GM18498 (cell line): Measurements from ENCODE around the gene DST.

Source experiments
- ATAC-seq: cut with Tn5 transposase; IDR thresholded peaks from one replicate; pipeline ENCODE4 v1.9.1; 2021; ENCODE audit warnings: mild to moderate bottlenecking, moderate library complexity; ENCODE audit not compliant: unreplicated experiment

Gene DST

DNA sequence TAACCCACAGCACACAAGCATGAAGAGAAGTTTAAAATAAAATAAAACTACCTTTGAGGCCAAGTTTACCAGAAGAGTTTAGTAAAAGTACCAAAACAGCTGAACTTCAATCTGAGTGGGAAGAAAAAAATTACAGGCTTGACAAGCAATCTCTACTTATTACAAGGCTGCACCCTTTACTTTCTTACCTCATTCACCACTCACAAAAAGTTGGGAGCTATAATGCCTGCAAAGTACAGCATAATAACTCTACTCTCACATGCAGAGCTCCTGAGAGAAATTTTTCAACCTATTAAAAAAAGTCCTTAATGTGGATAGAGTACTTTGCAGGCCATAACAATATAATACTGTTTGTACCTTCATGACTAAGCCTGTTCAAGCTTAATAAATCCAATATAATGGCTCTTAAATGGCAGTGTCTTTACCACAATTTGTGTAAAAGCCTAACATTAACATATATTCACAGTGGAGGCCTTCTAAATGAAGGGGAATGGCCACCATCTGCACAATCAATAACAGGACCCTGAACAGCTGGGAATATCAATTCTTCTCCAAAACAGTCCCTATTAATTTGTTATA lies 103.1 kb downstream of the DST start:
- no peak for ATAC-seq

DNA sequence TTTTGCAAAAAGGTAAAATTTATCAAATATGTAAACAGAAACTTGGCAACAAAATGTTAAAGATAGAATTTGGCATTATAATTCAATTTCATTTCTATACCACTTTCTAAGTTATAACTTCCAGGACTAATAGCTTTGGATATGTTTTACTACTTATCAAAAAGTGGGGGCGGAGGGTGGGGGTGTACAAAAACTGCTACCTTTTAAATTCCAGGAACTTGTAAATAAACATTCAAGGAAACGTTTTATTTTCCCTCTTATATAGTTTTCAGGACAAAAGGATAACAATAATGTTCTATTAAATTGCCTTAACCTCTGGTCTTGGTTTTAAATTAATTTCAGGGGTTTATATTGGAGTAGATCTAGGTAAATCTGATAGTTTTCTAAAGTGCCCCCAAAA lies 103.8 kb downstream of the DST start:
- no peak for ATAC-seq

DNA sequence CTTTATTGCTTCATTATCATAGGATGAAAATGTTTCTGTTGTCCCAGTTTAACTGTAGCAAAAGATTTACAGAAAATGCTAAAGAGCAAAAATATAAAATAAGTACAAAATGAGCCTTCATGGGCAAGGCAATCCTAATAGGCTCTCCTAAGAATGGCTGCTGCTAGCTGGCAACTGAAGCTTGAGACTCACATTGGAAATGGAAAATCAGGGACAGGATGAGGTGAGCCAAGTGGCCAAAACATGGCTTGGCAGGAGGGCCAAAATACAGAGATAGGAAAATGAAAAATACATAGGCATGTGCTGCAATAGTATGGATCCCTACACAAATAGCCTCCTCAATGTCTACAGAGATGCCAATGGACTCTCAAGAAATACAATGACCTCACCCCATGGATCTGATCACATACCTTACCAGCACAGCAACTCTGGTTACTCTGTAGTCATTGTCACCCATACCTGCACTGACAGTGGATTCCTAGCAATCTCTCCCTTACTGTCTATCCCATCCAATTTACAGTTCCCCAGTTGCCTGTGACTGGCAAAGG lies 105.4 kb downstream of the DST start:
- ATAC-seq, result no peak

DNA sequence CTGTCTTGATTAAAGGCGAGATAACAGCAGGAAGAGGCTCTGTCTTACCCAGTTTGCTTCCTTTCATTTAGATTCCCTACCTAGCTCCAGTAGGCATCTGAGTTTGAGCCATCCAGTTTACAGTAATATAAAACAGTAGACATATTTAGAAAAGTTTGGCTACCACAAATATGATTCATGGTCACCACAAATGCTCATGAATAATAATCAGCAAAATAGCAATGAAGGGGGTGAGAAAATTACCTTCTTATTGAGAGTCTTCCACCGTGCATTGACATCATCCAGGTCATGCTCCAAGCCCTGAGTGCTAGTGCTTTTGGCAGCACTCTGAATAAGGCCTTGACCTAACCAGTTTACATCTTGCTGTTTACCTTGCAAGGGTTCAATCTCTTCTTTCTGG lies 106.2 kb downstream of the DST start:
- no peak for ATAC-seq

DNA sequence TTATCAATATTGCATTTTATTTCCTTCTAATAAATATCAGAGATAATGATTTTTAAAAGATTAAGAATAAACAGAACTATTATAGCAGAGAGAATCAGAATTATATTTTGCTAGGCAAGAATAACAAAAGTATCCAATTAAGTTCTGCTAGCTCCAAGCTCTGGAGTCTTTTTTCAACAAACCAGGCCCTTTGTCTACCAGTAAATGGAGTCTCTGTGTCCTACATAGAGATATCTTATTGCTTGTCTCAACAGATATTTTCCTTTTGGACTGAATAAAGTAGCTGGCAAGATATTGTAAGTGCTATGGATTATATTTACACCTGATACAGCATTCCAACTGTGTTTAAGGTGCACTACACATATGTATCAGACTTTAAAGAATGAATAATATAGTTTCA lies 107.1 kb downstream of the DST start:
- no peak for ATAC-seq

DNA sequence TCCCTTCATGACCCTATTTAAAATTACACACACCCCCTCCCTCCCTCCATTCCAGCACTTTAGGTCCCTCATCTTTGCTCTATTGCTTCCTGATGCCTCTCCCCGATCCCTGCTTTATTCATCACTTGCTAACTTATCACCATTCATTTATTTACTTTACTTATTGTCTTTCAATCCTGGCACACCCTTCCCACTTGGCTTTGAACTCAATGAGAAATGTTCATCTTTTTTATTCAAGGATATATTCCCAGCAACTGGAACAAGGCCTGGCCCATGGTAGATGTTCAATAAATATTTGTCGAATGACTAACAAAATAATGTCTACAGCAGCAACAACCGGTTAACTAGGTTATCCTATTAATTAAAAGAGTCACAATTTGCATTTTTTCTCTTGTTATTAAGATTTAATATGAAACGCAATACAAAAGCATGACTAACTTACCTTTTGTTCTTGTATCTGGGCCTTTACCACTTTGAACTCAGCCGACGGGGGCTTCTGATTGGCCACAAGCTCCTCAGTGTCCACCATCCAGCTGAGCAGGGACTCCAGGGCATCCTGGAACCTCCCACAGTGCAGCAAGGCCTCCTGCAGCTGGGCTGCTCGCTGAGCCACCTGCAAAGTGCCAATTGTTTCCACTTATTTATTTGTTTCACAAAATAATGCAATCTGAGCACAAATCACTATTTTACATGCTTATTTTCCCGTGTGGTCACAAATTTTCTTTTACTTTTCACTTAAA lies 107.8 kb downstream of the DST start:
- ATAC-seq, result no peak

DNA sequence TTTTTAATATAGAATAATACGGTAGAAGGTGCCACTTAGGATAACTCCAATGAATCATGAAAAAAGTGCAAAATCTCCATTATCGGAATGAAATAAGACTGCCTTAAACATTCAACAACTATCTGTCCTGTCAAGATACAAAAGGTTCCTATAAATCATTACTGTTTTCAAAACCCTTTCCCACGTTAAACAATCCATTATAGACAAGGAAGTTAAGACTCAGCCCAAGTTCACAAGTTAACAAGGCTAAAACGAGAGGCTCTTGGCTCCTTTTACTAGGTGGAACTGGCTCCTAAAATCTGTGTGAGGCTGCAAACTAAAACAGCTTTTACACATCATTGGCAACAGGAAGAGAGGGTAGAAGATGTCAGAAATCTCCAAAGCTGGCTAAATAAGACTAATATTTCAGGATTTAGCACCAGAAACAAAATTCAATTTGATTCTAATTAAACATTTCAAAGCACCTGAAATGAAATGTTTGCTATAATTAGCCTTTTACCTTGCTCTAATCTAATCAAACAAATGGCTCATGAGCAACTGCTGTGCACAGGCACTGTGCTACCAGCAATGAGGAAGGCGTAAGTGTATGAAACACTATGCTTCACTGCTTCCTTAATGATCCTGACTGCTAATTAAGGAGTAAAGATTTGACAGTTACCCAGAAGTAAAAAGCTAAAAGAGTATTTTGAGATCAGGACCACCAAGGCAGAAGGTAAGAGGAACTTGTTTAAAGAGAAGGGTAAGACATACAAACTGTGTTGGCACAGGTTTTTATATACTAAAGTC lies 109.7 kb downstream of the DST start:
- ATAC-seq, result no peak

DNA sequence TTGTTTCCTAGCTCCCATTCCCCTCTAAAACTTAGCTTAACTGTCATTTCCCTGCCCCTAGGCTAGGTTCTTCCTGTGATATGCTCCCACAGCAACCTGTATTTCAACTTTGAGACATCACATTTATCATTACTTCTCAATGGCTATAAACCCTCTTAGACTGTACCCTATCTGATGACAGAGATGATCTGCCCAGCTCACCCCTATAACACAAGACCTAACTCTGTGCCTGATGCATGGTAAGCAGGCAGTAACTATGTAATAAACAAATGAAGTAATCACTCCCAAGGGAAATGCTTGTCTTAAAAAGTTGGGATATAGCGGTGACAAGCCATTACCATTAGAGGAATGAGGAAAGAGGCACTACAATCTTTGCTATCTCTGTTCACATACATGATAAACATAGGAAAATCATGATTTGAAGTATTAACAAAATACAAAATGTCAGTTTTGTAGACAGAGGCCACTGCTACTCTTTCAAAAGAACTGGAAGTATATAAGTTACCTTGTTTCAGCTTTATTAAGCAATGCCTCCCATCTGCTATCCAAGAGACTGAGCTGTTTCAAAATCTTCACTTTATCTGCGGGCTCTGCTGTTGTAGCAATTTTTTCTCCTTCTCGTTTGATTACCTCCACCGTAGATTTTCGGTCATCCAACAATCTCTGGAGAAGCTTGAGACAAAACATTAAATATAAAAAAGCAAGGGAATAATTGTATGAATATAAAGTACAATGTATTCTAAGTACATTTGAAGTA lies 110.7 kb downstream of the DST start:
- no peak for ATAC-seq

DNA sequence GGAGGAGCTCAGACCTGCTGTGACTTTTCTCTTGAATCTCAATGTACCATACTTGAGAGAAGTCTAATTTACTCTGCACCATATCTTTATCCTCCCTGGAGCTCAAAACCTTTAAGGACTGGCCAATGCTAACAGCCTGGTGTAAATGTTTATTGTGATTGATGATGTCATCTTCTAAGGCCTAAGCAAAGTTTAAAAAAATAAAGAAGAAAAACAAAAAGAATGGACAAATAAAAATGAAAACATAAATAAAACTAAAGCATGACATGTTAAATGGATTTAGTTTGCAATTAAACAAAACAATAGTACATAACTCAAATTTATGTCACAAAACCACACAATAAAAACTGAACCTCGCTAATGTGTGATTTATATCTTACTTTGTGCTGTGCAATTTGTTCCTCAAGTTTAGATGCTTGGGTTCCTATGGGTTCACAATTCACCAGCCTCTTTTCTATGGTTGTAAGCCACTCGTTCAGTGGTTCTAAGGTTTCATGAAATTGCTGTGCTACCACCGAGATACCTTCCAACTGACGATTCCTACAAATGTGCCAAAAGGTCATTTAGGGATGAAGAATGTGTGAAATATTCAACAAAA lies 113.0 kb downstream of the DST start:
- no peak for ATAC-seq

DNA sequence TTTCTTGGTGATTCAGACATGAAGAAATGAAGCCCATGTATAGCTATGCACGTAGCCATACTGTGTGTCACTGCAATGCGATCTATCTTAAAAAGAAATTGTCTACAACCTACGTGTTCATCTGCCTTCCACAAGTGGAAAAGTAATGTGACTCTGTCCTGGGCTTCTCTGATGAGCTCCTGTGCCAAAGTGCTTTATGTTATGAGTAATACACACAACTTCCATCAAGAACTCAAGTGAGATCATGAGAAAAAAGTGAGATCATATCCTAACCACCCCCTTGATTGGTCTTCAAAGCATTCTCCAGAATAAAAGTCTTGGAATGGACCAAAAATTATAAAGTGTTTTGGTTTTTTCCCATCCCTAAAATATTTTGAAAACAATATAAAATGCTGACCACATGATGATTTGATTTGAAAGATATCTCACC lies 114.3 kb downstream of the DST start:
- ATAC-seq, result no peak

DNA sequence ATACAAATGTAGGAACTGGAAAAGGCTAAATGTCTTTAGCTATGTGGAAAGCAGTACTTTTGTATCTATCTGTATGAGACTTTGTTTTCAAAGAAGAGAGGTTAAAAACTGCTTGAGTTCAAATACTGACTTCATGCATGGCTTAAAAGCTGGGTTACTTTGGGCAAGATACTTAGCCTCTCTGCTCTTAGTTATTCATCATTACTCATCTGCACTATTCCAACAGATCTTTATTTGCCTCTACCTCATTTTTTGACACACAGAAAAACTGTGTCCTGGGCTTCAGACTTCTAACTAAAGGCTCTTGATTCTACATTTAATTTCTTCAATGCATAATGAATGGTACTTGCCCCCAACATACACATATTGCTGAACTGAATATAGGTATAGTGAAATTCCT lies 114.8 kb downstream of the DST start:
- ATAC-seq, result no peak

DNA sequence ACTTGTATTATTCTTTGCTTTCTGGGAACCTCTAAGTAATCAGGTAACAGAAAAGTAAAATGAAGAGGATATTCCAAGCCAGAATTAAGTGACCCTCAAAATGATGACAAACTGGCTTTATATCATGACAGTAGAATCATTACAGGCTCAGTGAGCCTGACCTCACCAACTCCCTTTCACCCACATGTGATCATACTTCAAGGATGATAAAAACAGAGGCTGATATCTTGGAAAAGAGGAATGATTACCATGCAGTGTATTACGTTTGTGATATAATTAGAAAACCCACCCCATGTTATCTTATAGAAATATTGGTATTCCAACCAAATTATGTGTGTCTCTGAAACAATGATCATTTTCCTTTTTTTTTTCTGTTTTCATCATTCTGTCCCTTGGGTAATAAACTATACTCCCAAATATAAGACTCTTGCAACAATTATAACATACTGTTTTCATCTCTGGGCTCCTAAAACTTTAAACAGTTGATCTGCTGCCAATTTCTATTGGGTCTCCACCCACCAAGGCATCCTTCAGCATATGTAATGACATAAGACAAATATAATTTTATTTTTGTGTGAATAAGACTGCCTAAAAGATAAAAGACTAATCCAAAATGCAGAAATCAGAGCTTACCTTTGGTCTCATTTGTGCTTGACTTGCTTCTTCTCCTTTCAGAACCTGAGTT lies 115.7 kb downstream of the DST start:
- ATAC-seq, result no peak

DNA sequence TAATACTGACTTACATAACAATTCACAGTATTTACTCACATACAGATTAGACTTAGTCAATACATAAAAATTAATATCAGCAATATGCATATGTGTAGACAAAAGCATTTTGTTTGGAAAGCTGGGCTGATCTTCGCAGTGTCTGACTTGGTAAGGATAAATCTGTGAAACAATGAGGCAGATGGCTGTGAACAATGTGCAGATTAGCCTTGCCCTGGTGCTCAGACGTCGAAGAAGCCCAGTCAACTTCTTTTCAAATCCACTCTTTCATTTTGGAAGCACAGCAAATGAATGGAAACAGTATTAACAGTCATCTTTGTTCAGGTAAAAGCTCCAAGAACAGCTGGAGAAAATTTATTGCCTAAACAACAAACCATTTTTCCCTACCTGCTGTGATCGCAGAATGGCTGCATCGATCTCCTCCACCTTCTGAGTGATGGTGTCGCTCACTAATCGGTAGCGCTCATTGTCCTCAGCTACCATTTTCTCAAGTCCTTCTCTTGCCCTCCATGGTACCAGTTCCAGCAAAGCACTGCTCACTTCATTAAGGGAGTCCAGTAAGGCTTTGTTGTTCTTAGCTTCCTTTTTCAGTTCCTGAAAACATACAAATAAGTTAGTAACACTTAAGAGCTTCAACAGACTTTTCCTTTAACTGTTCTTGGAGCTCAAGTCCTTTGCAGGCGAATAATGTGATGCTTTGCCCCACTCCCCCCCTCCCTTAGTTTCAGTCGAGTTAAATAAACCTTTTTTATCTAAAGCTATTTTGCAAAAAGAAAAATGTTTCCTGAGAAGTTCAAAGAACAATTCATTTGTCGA lies 116.5 kb downstream of the DST start:
- no peak for ATAC-seq

DNA sequence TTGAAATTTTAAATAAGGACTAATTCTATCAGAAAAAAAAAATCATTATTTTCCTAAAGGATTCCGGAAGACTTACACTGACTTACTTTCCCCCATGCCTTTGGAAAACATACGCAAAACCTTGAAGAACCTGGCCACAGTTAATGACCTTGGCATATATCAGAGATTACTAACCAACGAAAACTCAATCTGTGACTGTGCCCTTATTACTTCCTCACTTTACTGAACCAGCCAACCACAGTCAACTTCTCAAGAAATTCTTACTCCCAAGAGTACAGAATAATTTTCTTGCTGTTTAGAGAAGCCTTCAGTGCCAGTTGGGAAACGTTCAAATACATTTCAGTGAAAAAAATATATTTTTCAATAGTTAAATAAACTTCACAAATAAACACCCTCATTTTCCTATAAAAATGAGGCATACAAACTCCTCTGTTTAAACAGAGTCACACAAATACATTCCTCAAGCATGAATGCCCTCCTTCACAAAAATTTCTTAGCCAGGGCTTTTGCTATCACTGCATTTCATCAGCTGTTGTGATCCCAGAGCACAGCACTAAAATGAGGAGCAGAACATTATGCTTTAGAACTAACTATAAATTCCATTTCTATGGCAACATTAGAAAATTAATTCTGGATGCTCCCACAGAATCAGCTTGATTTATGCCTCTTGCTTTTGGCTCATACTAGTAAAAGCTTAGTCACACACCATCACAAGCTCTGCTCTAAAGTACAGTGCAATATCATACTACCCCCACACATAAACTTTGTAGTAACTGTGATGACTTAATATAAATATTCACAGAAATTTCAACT lies 117.6 kb downstream of the DST start:
- ATAC-seq, result no peak

DNA sequence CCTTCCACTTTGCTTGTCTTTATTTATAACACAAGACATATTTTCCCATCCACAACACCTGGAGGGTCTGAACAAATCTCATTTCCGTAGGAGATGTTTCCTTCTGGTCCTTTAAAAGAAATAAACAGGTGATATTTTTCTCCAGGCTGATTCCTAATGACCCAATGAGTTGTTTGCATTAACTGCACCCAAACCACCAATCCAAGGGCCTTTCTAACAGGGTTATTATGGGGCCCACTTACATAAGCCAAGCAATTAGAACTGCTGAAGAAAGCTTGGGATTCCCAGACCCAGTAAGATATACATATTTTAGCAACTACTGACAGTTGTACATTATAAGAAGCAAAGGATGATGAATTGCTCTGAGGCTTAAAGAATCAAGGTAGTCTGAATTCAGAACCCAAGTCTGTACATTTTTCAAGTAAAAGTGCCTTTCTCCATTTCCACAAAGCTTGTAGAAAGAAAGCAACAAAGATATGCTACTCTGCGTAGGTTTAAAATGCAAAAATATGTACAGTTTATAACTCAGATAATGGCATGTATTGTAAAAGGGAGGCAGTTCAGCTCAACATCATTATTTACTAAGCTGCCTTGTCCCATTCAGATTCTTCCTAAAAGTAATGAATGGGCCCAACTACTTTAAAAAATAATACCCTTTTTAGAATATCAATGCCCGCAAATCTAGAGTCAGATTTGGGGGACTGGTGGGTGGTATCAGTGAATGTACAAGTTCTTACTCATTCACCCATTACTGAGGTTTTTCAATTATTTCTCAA lies 120.0 kb downstream of the DST start:
- ATAC-seq, result no peak

DNA sequence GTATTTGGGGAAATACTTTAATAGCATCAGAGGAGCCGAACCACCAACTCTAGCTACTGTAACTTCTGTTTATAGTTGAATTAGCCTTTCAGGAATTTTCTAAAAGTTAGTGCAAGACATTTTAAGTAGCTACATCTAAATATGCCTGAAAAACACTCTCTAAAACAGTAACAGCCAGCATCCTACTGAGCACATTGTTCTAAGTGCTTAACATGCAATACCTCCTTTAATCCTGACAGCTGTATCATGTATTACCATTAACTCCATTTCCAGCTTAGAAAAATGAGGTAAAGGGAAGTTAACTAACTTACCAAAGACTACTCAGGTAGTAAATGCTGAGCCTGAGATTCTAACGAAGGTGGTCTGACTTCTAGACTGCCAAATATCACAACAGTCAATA lies 120.7 kb downstream of the DST start:
- no peak for ATAC-seq

DNA sequence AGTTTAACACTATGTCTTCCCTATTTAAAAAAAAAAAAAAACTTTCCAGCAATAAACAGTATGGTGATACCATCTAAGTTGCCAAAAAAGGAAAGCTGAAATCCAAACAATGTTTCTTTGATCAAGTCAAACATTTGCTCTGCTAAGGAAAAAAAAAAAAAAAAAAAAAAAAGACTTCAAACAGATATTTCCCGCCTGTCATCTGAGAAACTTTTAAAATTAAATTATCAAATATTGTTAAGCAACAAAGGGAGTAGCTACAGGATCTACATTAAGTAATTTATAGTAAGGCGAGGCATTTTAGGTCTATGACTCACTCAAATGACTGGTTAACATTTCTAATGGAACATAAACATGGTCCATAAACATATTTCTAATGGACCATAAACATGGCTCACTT lies 121.2 kb downstream of the DST start:
- no peak for ATAC-seq

DNA sequence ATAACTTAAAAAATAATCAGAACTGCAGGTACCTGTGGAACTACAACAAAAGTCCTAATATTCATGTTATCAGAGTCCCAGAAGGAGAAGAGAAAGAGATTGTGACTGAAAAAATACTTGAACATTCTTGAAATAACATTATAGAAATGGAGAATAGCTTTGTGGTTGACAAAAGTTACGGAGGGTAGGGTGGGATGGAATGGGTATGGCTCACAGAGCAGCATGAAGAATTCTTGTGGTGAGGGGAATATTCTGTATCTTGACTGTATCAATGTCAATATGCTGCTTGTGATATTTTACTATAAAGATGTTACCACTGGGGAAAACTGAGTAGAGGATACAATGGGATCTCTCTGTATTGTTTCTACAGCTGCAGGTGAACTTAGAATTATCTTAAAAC lies 122.5 kb downstream of the DST start:
- ATAC-seq, result no peak
